Measurements from ENCODE around the gene ADGRL2. TPM values are rescaled to one million over a fixed set of nuclear protein-coding genes. Genes with fewer than 3 reads are reported as not detected.

ADGRL2 gene
- total RNA-seq, 1 donor from 2014 or later: 126 TPM

- H3K4me1 Mint-ChIP-seq (ENCODE audit: low read depth, unreplicated experiment): peaks cover 21% of the 10 kb centered on the region
- peak overlapping the region; percentile 92 for H3K27ac Mint-ChIP-seq (ENCODE audit: unreplicated experiment)
- no peak overlapping the region for H2AFZ ChIP-seq (ENCODE audit: low read depth, low read length)
- no peak for DNase-seq (ENCODE audit: low read depth)
- no peaks in the 10 kb centered on the region for H3K9me3 ChIP-seq (ENCODE audit: insufficient read depth, low read depth, low read length)
- no peak overlapping the region for H3K4me3 ChIP-seq (ENCODE audit: insufficient read depth, low read depth, low read length)
- H3K79me2 ChIP-seq (ENCODE audit: insufficient read depth, low read length): peaks cover 31% of the 10 kb centered on the region
- H3K9me3 Mint-ChIP-seq (ENCODE audit: unreplicated experiment): no peaks in the 10 kb centered on the region
- H3K36me3 ChIP-seq (ENCODE audit: insufficient read depth, low read length): no peaks in the 10 kb centered on the region
- H3K4me1 ChIP-seq (ENCODE audit: insufficient read depth, low read length): peaks cover 5% of the 10 kb centered on the region
- H3K4me2 ChIP-seq (ENCODE audit: low read length): peak overlapping the region; percentile 97
- peak overlapping the region; percentile 93 for H3K4me3 Mint-ChIP-seq (ENCODE audit: unreplicated experiment)
- peaks cover 17% of the 10 kb centered on the region for H4K20me1 ChIP-seq (ENCODE audit: insufficient read depth, low read length)
- FAIRE-seq: no peak
- no peaks in the 10 kb centered on the region for H3K36me3 Mint-ChIP-seq (ENCODE audit: low read depth, unreplicated experiment)
- H3K27ac ChIP-seq (ENCODE audit: low read depth, low read length): no peak overlapping the region
- no peaks in the 10 kb centered on the region for H3K27me3 ChIP-seq (ENCODE audit: insufficient read depth, low read length)
- H3K27me3 Mint-ChIP-seq (ENCODE audit: low read depth, unreplicated experiment): no peaks in the 10 kb centered on the region
- no peak overlapping the region for H3K9ac ChIP-seq (ENCODE audit: low read length)
- no peak for TF ChIP-seq CTCF (IDR thresholded peaks at IDR 0.05; ENCODE audit: insufficient read depth, low read depth, low read length)
- no peak for TF ChIP-seq EZH2 (IDR thresholded peaks at IDR 0.05; ENCODE audit: insufficient read depth, low read length)
Measured at GRCh38 chr1:81804312-81804711, 3.6 kb downstream of the ADGRL2 start.

- no peaks in the 10 kb centered on the region for H3K36me3 Mint-ChIP-seq (ENCODE audit: low read depth, unreplicated experiment)
- no peaks in the 10 kb centered on the region for H3K27me3 Mint-ChIP-seq (ENCODE audit: low read depth, unreplicated experiment)
- FAIRE-seq (no peak), DNase-seq (ENCODE audit: low read depth) (no peak)
- no peaks in the 10 kb centered on the region for H3K9me3 Mint-ChIP-seq (ENCODE audit: unreplicated experiment)
- Histone ChIP-seq H3K36me3 (ENCODE audit: insufficient read depth, low read length) (no peaks in the 10 kb centered on the region), H3K4me2 (ENCODE audit: low read length) (no peak overlapping the region), H3K9ac (ENCODE audit: low read length) (no peak overlapping the region), H2AFZ (ENCODE audit: low read depth, low read length) (no peak overlapping the region), H3K27ac (ENCODE audit: low read depth, low read length) (no peak overlapping the region), H3K4me1 (ENCODE audit: insufficient read depth, low read length) (no peaks in the 10 kb centered on the region), H3K4me3 (ENCODE audit: insufficient read depth, low read depth, low read length) (no peak overlapping the region), H3K79me2 (ENCODE audit: insufficient read depth, low read length) (peaks cover 31% of the 10 kb centered on the region), H4K20me1 (ENCODE audit: insufficient read depth, low read length) (peaks cover 17% of the 10 kb centered on the region), H3K27me3 (ENCODE audit: insufficient read depth, low read length) (no peaks in the 10 kb centered on the region), H3K9me3 (ENCODE audit: insufficient read depth, low read depth, low read length) (no peaks in the 10 kb centered on the region)
- H3K27ac Mint-ChIP-seq (ENCODE audit: unreplicated experiment): peak overlapping the region; percentile 64
- TF ChIP-seq CTCF (IDR thresholded peaks at IDR 0.05; ENCODE audit: insufficient read depth, low read depth, low read length) (no peak), EZH2 (IDR thresholded peaks at IDR 0.05; ENCODE audit: insufficient read depth, low read length) (no peak)
- peak overlapping the region; percentile 93 for H3K4me3 Mint-ChIP-seq (ENCODE audit: unreplicated experiment)
- peaks cover 26% of the 10 kb centered on the region for H3K4me1 Mint-ChIP-seq (ENCODE audit: low read depth, unreplicated experiment)
Measured at GRCh38 chr1:81805537-81806431, 5.0 kb downstream of the ADGRL2 start.

DNA sequence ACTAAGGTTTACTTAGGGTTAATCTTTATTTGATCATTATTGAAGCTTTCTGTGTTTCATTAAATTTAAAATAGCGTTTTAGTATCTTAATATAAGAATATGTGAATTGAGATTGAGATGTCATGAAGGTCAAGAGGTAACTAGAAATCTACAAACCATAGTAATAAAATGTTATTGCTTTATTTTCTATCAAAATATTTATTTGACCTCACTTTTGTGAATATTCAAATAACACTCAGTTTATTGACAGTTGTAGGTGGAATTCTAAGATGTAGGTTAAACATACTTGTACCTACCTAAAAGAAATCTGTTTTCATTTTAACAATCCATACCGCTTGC is 5.7 kb downstream of the ADGRL2 start:
- H3K4me2 ChIP-seq (ENCODE audit: low read length): no peak overlapping the region
- Mint-ChIP-seq H3K4me1 (ENCODE audit: low read depth, unreplicated experiment) (peaks cover 32% of the 10 kb centered on the region), H3K36me3 (ENCODE audit: low read depth, unreplicated experiment) (no peaks in the 10 kb centered on the region)

More for the DNA sequence above, 5.7 kb downstream of the ADGRL2 start:
- Histone ChIP-seq H4K20me1 (ENCODE audit: insufficient read depth, low read length) (peaks cover 17% of the 10 kb centered on the region), H3K9ac (ENCODE audit: low read length) (no peak overlapping the region), H3K4me3 (ENCODE audit: insufficient read depth, low read depth, low read length) (no peak overlapping the region), H3K4me1 (ENCODE audit: insufficient read depth, low read length) (no peaks in the 10 kb centered on the region), H3K9me3 (ENCODE audit: insufficient read depth, low read depth, low read length) (no peaks in the 10 kb centered on the region), H3K27me3 (ENCODE audit: insufficient read depth, low read length) (no peaks in the 10 kb centered on the region), H2AFZ (ENCODE audit: low read depth, low read length) (no peak overlapping the region), H3K36me3 (ENCODE audit: insufficient read depth, low read length) (no peaks in the 10 kb centered on the region), H3K79me2 (ENCODE audit: insufficient read depth, low read length) (peaks cover 31% of the 10 kb centered on the region), H3K27ac (ENCODE audit: low read depth, low read length) (no peak overlapping the region)
- Mint-ChIP-seq H3K4me3 (ENCODE audit: unreplicated experiment) (peak overlapping the region; percentile 63), H3K9me3 (ENCODE audit: unreplicated experiment) (no peaks in the 10 kb centered on the region), H3K27ac (ENCODE audit: unreplicated experiment) (peak overlapping the region; percentile 8), H3K27me3 (ENCODE audit: low read depth, unreplicated experiment) (no peaks in the 10 kb centered on the region)
- DNase-seq (ENCODE audit: low read depth) (no peak), FAIRE-seq (no peak)
- no peak for TF ChIP-seq CTCF (IDR thresholded peaks at IDR 0.05; ENCODE audit: insufficient read depth, low read depth, low read length)
- no peak for TF ChIP-seq EZH2 (IDR thresholded peaks at IDR 0.05; ENCODE audit: insufficient read depth, low read length)

Data from astrocyte (in vitro differentiated cells and primary cell).